GM19193 (cell line): ENCODE measurements around the gene ACSF3.

Source experiments
- POLR2A ChIP-seq: IDR thresholded peaks from 4 replicates; pipeline ENCODE4 v1.6.1; 2011; ENCODE audit not compliant: insufficient read depth, insufficient read length; ENCODE audit errors: extremely low read depth

ACSF3 gene

GRCh38 chr16:89136931-89137330 is 43.3 kb downstream of the ACSF3 start:
- TF ChIP-seq POLR2A = no peak

GRCh38 chr16:89137666-89138512 is 44.2 kb downstream of the ACSF3 start:
- TF ChIP-seq POLR2A = no peak

DNA sequence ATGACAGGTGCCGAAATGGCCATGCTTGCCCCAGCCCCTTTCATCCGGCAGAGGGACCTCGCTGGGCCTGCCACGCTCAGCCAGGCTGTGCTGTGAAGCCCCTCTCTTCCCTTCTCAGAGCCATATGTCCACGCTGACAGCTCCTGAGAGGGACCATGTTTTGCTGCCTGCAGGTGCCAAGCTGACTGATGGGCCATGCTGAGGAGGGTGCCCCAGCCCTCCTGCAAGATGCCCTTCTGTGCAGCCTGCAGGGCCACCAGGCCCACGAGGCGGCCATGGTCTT is 44.8 kb downstream of the ACSF3 start:
- TF ChIP-seq POLR2A = no peak

GRCh38 chr16:89138843-89139520 is 45.3 kb downstream of the ACSF3 start:
- TF ChIP-seq POLR2A = no peak

GRCh38 chr16:89139907-89140361 is 46.3 kb downstream of the ACSF3 start:
- no peak for TF ChIP-seq POLR2A

GRCh38 chr16:89140401-89140800 is 46.7 kb downstream of the ACSF3 start:
- TF ChIP-seq POLR2A = no peak

- TF ChIP-seq POLR2A = no peak
Measured at GRCh38 chr16:89140981-89141883, 47.6 kb downstream of the ACSF3 start.

GRCh38 chr16:89141884-89142267 is 48.2 kb downstream of the ACSF3 start:
- no peak for TF ChIP-seq POLR2A

DNA sequence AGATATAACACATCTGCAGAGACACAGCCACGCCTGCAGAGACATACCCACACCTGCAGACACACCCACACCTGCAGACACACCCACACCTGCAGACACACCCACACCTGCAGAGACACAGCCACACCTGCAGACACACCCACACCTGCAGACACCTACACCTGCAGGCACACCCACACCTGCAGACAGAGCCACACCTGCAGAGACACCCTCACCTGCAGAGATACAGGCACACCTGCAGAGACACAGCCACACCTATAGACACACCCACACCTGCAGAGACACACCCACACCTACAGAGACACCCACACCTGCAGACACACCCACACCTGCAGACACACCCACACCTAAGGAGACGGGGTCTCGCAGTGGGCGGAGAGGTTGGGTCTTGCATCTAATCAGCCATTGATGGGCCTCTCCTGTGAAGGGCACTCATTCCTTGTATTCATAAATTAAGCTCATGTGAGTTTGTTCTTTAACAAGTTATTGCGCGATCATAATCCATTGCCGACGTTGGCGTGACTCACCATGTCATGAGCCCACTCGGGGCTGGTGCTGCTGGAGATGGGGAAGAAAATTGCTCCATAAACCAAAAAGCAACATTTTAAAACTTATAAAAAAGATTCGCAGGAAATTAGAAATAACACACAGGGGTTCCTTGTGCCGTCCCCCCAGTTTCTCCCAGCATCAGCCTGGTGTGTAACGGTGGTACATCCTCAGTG is 49.0 kb downstream of the ACSF3 start:
- no peak for TF ChIP-seq POLR2A

DNA sequence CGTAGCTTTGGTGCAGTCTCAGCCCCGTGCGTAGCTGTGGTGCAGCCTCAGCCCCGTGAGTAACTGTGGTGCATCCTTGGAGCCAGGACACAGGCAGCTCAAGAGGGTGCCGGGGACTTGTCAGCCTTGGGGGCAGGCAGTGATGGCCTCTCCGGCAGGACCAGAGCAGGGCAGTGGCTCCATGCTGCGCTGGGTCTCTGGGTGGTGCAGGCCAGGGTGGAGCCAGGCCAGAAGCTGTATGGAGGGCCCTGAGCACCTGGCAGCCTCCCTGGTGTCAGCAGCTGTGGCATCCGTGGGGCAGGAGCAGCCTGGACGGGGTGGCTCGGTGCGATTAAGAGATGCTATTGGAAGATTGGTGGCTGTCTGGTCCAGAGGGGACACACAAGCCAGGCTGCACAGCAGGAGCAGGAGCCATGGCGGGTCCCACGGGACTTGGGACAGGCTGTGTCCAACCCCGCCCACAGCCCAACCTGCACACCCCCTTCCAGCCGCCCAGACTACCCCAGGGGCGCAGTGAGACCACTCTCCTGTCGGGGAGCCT is 49.6 kb downstream of the ACSF3 start:
- no peak for TF ChIP-seq POLR2A

GRCh38 chr16:89143911-89144675 is 50.4 kb downstream of the ACSF3 start:
- TF ChIP-seq POLR2A = no peak

DNA sequence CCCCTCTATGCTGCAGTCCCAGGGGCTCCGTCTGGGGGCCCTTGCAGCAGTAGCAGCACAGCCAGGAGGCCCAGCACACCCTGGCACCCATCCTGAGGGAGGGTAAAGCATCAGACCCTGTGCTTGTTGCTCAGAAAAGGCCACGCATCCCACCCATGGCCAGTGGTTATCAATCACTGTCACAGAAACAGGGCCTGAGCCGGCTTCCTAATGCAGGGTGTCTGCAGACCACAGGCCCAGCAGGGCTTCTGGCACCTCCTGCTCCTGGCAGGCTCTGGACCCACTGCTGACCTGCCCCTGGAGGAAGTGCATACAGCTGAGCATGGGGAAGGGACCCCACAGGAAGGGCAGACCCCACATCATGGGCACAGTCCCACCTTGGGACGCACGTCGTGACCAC is 51.0 kb downstream of the ACSF3 start:
- no peak for TF ChIP-seq POLR2A

GRCh38 chr16:89145406-89146161 is 51.9 kb downstream of the ACSF3 start:
- no peak for TF ChIP-seq POLR2A
